ENCODE results near the gene ARHGAP5.
"Not testable (repeated sequence)": the region's sequence is repeated elsewhere in the genome, so short reads cannot be mapped to it uniquely, and the experiment has no call there.

Gene ARHGAP5

GRCh38 chr14:32102968-32103367 is 25.9 kb downstream of the ARHGAP5 start:
- H3K4me1 Mint-ChIP-seq (ENCODE audit: low read depth in 2 of 2) = peaks cover 15 to 26% of the 10 kb centered on the region in 2 donors
- no peaks in the 10 kb centered on the region for H3K9me3 Mint-ChIP-seq
- no peak overlapping the region for H3K27ac Mint-ChIP-seq
- ATAC-seq (replicated peaks) (no peak), DNase-seq (no peak)
- H3K27me3 Mint-ChIP-seq = no peaks in the 10 kb centered on the region
- H3K4me3 Mint-ChIP-seq = no peak overlapping the region
- H3K36me3 Mint-ChIP-seq (ENCODE audit: insufficient read depth) = no peaks in the 10 kb centered on the region

GRCh38 chr14:32104308-32104707 is 27.2 kb downstream of the ARHGAP5 start:
- Mint-ChIP-seq H3K36me3 (ENCODE audit: insufficient read depth) (no peaks in the 10 kb centered on the region), H3K4me3 (no peak overlapping the region), H3K27ac (peak overlapping the region in 1 of 2 donors; percentile 25), H3K4me1 (ENCODE audit: low read depth in 2 of 2) (peaks cover 13 to 18% of the 10 kb centered on the region in 2 donors), H3K9me3 (no peaks in the 10 kb centered on the region), H3K27me3 (no peaks in the 10 kb centered on the region)
- DNase-seq = no peak
- ATAC-seq (replicated peaks) = no peak

- no peak for DNase-seq
- Mint-ChIP-seq H3K9me3 (no peaks in the 10 kb centered on the region), H3K36me3 (ENCODE audit: insufficient read depth) (no peaks in the 10 kb centered on the region), H3K27ac (no peak overlapping the region), H3K4me3 (no peak overlapping the region), H3K4me1 (ENCODE audit: low read depth in 2 of 2) (peaks cover 13 to 19% of the 10 kb centered on the region in 2 donors), H3K27me3 (no peaks in the 10 kb centered on the region)
- ATAC-seq (replicated peaks) = no peak
These were observed 27.7 kb downstream of the ARHGAP5 start for GRCh38 chr14:32104803-32105202.

- H3K27ac Mint-ChIP-seq = no peak overlapping the region
- H3K9me3 Mint-ChIP-seq = no peaks in the 10 kb centered on the region
- no peak for DNase-seq
- ATAC-seq (replicated peaks) = no peak
- no peak overlapping the region for H3K4me3 Mint-ChIP-seq
- peaks cover 3% of the 10 kb centered on the region for H3K36me3 Mint-ChIP-seq (ENCODE audit: insufficient read depth)
- no peaks in the 10 kb centered on the region for H3K27me3 Mint-ChIP-seq
- peaks cover 6 to 14% of the 10 kb centered on the region in 2 donors for H3K4me1 Mint-ChIP-seq (ENCODE audit: low read depth in 2 of 2)
These were observed 32.8 kb downstream of the ARHGAP5 start for GRCh38 chr14:32109676-32110547.

- H3K36me3 Mint-ChIP-seq (ENCODE audit: insufficient read depth) = peaks cover 3% of the 10 kb centered on the region
- no peak overlapping the region for H3K27ac Mint-ChIP-seq
These were observed 33.4 kb downstream of the ARHGAP5 start for GRCh38 chr14:32110548-32110896.

GRCh38 chr14:32121536-32121935 is 44.4 kb downstream of the ARHGAP5 start:
- Mint-ChIP-seq H3K4me3 (no peak overlapping the region), H3K27ac (no peak overlapping the region), H3K36me3 (ENCODE audit: insufficient read depth) (peaks cover 4% of the 10 kb centered on the region), H3K27me3 (no peaks in the 10 kb centered on the region), H3K4me1 (ENCODE audit: low read depth in 2 of 2) (peaks cover 11 to 33% of the 10 kb centered on the region in 2 donors), H3K9me3 (no peaks in the 10 kb centered on the region)
- ATAC-seq (replicated peaks) (no peak), DNase-seq (no peak)

More at GRCh38 chr14:32110548-32110896, 33.4 kb downstream of the ARHGAP5 start:
- DNase-seq (no peak), ATAC-seq (replicated peaks) (no peak)
- H3K4me3 Mint-ChIP-seq = no peak overlapping the region
- H3K9me3 Mint-ChIP-seq = no peaks in the 10 kb centered on the region
- H3K4me1 Mint-ChIP-seq (ENCODE audit: low read depth in 2 of 2) = peaks cover 6 to 16% of the 10 kb centered on the region in 2 donors
- no peaks in the 10 kb centered on the region for H3K27me3 Mint-ChIP-seq

- Mint-ChIP-seq H3K36me3 (ENCODE audit: insufficient read depth) (peaks cover 6% of the 10 kb centered on the region), H3K27me3 (no peaks in the 10 kb centered on the region), H3K4me3 (no peak overlapping the region), H3K9me3 (no peaks in the 10 kb centered on the region), H3K27ac (no peak overlapping the region), H3K4me1 (ENCODE audit: low read depth in 2 of 2) (peaks cover 12 to 32% of the 10 kb centered on the region in 2 donors)
- ATAC-seq (replicated peaks) (no peak), DNase-seq (no peak)
These were observed 44.8 kb downstream of the ARHGAP5 start for GRCh38 chr14:32121948-32122347.

- not testable (repeated sequence) for H3K9me3 Mint-ChIP-seq; DNase-seq; H3K27ac Mint-ChIP-seq; H3K27me3 Mint-ChIP-seq; H3K36me3 Mint-ChIP-seq (ENCODE audit: insufficient read depth); H3K4me3 Mint-ChIP-seq; ATAC-seq (replicated peaks)
- peaks cover 12 to 24% of the 10 kb centered on the region in 2 donors for H3K4me1 Mint-ChIP-seq (ENCODE audit: low read depth in 2 of 2)
These were observed 50.0 kb downstream of the ARHGAP5 start for GRCh38 chr14:32126899-32127730.

GRCh38 chr14:32127731-32128654 is 50.9 kb downstream of the ARHGAP5 start:
- peak overlapping the region in 1 of 2 donors; percentile 13 for H3K27ac Mint-ChIP-seq
- not testable (repeated sequence) for DNase-seq; H3K27me3 Mint-ChIP-seq; H3K4me3 Mint-ChIP-seq; ATAC-seq (replicated peaks); H3K9me3 Mint-ChIP-seq; H3K36me3 Mint-ChIP-seq (ENCODE audit: insufficient read depth)
- peaks cover 12 to 19% of the 10 kb centered on the region in 2 donors for H3K4me1 Mint-ChIP-seq (ENCODE audit: low read depth in 2 of 2)

- H3K36me3 Mint-ChIP-seq (ENCODE audit: insufficient read depth) = peaks cover 4% of the 10 kb centered on the region
- H3K9me3 Mint-ChIP-seq = no peaks in the 10 kb centered on the region
- no peaks in the 10 kb centered on the region for H3K27me3 Mint-ChIP-seq
- no peak overlapping the region for H3K4me3 Mint-ChIP-seq
- no peak for ATAC-seq (replicated peaks)
- no peak for DNase-seq
- peak overlapping the region; percentile 13 to 23 for H3K27ac Mint-ChIP-seq
- peaks cover 12 to 19% of the 10 kb centered on the region in 2 donors for H3K4me1 Mint-ChIP-seq (ENCODE audit: low read depth in 2 of 2)
These were observed 51.6 kb downstream of the ARHGAP5 start for GRCh38 chr14:32128703-32129102.

- Mint-ChIP-seq H3K27ac (peak overlapping the region; percentile 13 to 23), H3K36me3 (ENCODE audit: insufficient read depth) (peaks cover 4% of the 10 kb centered on the region), H3K4me1 (ENCODE audit: low read depth in 2 of 2) (peaks cover 12 to 16% of the 10 kb centered on the region in 2 donors), H3K4me3 (no peak overlapping the region), H3K9me3 (no peaks in the 10 kb centered on the region), H3K27me3 (no peaks in the 10 kb centered on the region)
- DNase-seq (no peak), ATAC-seq (replicated peaks) (no peak)
These were observed 52.0 kb downstream of the ARHGAP5 start for GRCh38 chr14:32129124-32129523.

- H3K9me3 Mint-ChIP-seq; H3K27ac Mint-ChIP-seq; ATAC-seq (replicated peaks); H3K36me3 Mint-ChIP-seq (ENCODE audit: insufficient read depth); DNase-seq; H3K4me3 Mint-ChIP-seq; H3K27me3 Mint-ChIP-seq; H3K4me1 Mint-ChIP-seq (ENCODE audit: low read depth in 2 of 2): not testable (repeated sequence)
These were observed 54.6 kb downstream of the ARHGAP5 start for GRCh38 chr14:32131689-32132088.
